Measurements from ENCODE around the gene C1R.

The C1R gene

GRCh38 chr12:7075939-7076338 is 16.3 kb downstream of the C1R start:
- DNase-seq = no peak
- TF ChIP-seq GATA1 (IDR thresholded peaks at IDR 0.05; ENCODE audit: low read depth, low read length) (no peak), POLR2A (IDR thresholded peaks at IDR 0.05; ENCODE audit: low read length) (no peak)

- TF ChIP-seq POLR2A (IDR thresholded peaks at IDR 0.05; ENCODE audit: low read length) (no peak), GATA1 (IDR thresholded peaks at IDR 0.05; ENCODE audit: low read depth, low read length) (no peak)
- no peak for DNase-seq
Observed at GRCh38 chr12:7075518-7075917, 16.7 kb downstream of the C1R start.

GRCh38 chr12:7073946-7074345 is 18.3 kb downstream of the C1R start:
- DNase-seq = no peak
- no peak for TF ChIP-seq POLR2A (IDR thresholded peaks at IDR 0.05; ENCODE audit: low read length)
- TF ChIP-seq GATA1 (IDR thresholded peaks at IDR 0.05; ENCODE audit: low read depth, low read length) = no peak

GRCh38 chr12:7072554-7072953 is 19.7 kb downstream of the C1R start:
- TF ChIP-seq POLR2A (IDR thresholded peaks at IDR 0.05; ENCODE audit: low read length) (no peak), GATA1 (IDR thresholded peaks at IDR 0.05; ENCODE audit: low read depth, low read length) (no peak)
- DNase-seq = no peak

GRCh38 chr12:7072035-7072434 is 20.2 kb downstream of the C1R start:
- no peak for DNase-seq
- TF ChIP-seq GATA1 (IDR thresholded peaks at IDR 0.05; ENCODE audit: low read depth, low read length) = no peak
- no peak for TF ChIP-seq POLR2A (IDR thresholded peaks at IDR 0.05; ENCODE audit: low read length)

GRCh38 chr12:7069386-7069785 is 22.9 kb downstream of the C1R start:
- TF ChIP-seq GATA1 (IDR thresholded peaks at IDR 0.05; ENCODE audit: low read depth, low read length) (no peak), POLR2A (IDR thresholded peaks at IDR 0.05; ENCODE audit: low read length) (no peak)
- DNase-seq = no peak

GRCh38 chr12:7068994-7069346 is 23.3 kb downstream of the C1R start:
- DNase-seq = peak; percentile 75 to 91
- no peak for TF ChIP-seq POLR2A (IDR thresholded peaks at IDR 0.05; ENCODE audit: low read length)
- no peak for TF ChIP-seq GATA1 (IDR thresholded peaks at IDR 0.05; ENCODE audit: low read depth, low read length)

GRCh38 chr12:7068240-7068993 is 23.8 kb downstream of the C1R start:
- peak; percentile 62 to 83 for DNase-seq
- TF ChIP-seq POLR2A (IDR thresholded peaks at IDR 0.05; ENCODE audit: low read length) (no peak), GATA1 (IDR thresholded peaks at IDR 0.05; ENCODE audit: low read depth, low read length) (no peak)

GRCh38 chr12:7067096-7067495 is 25.1 kb downstream of the C1R start:
- DNase-seq = no peak
- TF ChIP-seq POLR2A (IDR thresholded peaks at IDR 0.05; ENCODE audit: low read length) (no peak), GATA1 (IDR thresholded peaks at IDR 0.05; ENCODE audit: low read depth, low read length) (no peak)

- TF ChIP-seq POLR2A (IDR thresholded peaks at IDR 0.05; ENCODE audit: low read length) = no peak
- no peak for TF ChIP-seq GATA1 (IDR thresholded peaks at IDR 0.05; ENCODE audit: low read depth, low read length)
- DNase-seq = no peak
Observed at GRCh38 chr12:7066596-7066995, 25.6 kb downstream of the C1R start.

- no peak for DNase-seq
- TF ChIP-seq POLR2A (IDR thresholded peaks at IDR 0.05; ENCODE audit: low read length) (no peak), GATA1 (IDR thresholded peaks at IDR 0.05; ENCODE audit: low read depth, low read length) (no peak)
Observed at GRCh38 chr12:7065073-7065623, 27.1 kb downstream of the C1R start.

- DNase-seq = no peak
- no peak for TF ChIP-seq GATA1 (IDR thresholded peaks at IDR 0.05; ENCODE audit: low read depth, low read length)
- TF ChIP-seq POLR2A (IDR thresholded peaks at IDR 0.05; ENCODE audit: low read length) = no peak
Observed at GRCh38 chr12:7064516-7064915, 27.7 kb downstream of the C1R start.

- TF ChIP-seq GATA1 (IDR thresholded peaks at IDR 0.05; ENCODE audit: low read depth, low read length) (no peak), POLR2A (IDR thresholded peaks at IDR 0.05; ENCODE audit: low read length) (no peak)
Observed at GRCh38 chr12:7061596-7061995, 30.6 kb downstream of the C1R start.

GRCh38 chr12:7061138-7061537 is 31.1 kb downstream of the C1R start:
- DNase-seq = no peak
- TF ChIP-seq GATA1 (IDR thresholded peaks at IDR 0.05; ENCODE audit: low read depth, low read length) (no peak), POLR2A (IDR thresholded peaks at IDR 0.05; ENCODE audit: low read length) (no peak)

More at GRCh38 chr12:7061596-7061995, 30.6 kb downstream of the C1R start:
- no peak for DNase-seq

GRCh38 chr12:7060353-7060954 is 31.8 kb downstream of the C1R start, which contains the start of gene C1S:
C1S (plus strand) TSS chr12:7060718; CDS start chr12:7061913, 1,195 bp downstream.
- DNase-seq = no peak
- TF ChIP-seq POLR2A (IDR thresholded peaks at IDR 0.05; ENCODE audit: low read length) (no peak), GATA1 (IDR thresholded peaks at IDR 0.05; ENCODE audit: low read depth, low read length) (no peak)

Data from erythroblast (primary cell).